Kidney epithelial cell (primary cell): Measurements from ENCODE around the gene TRERF1. TPM values are rescaled to one million over a fixed set of nuclear protein-coding genes. Genes with fewer than 3 reads are reported as not detected.
"Not testable (repeated sequence)": the region's sequence is repeated elsewhere in the genome, so short reads cannot be mapped to it uniquely, and the experiment has no call there.

Experiments used
- DNase-seq: peaks from one replicate; pipeline ENCODE4 v3.0.0-alpha.2; 2010; ENCODE audit warnings: low read depth
- H3K27me3 ChIP-seq: 2 replicates; pipeline ENCODE4 v1.6.0; 2011; ENCODE audit warnings: low read length; ENCODE audit not compliant: control insufficient read depth, insufficient read depth
- H3K36me3 ChIP-seq: 2 replicates; pipeline ENCODE4 v1.5.1; 2011; ENCODE audit warnings: low read length; ENCODE audit not compliant: control insufficient read depth, insufficient read depth
- H3K4me3 ChIP-seq: 2 replicates; pipeline ENCODE4 v1.5.1; 2011; ENCODE audit warnings: low read depth, mild to moderate bottlenecking, control low read depth, low read length
- CTCF ChIP-seq: IDR thresholded peaks from 2 replicates; pipeline ENCODE4 v1.5.1; 2011; ENCODE audit warnings: mild to moderate bottlenecking, moderate library complexity, low read length, control low read depth, inconsistent platforms; ENCODE audit not compliant: insufficient read depth, poor library complexity, severe bottlenecking
- total RNA-seq: library from RNA; depleted of rRNA; stranded (reverse); fragments of >200 nt; gene quantifications from 2 replicates; pipeline ENCODE4 v1.2.3, GENCODE V29; 2015

Gene TRERF1
- total RNA-seq, 1 donor from 2014 or later: 1.4 TPM

GRCh38 chr6:42448391-42448790 is 3.3 kb downstream of the TRERF1 start:
- Histone ChIP-seq H3K36me3 (no peaks in the 10 kb centered on the region), H3K27me3 (no peaks in the 10 kb centered on the region), H3K4me3 (no peak overlapping the region)
- DNase-seq: no peak
- no peak for TF ChIP-seq CTCF

- no peak for TF ChIP-seq CTCF
Observed at GRCh38 chr6:42446996-42447395, 4.7 kb downstream of the TRERF1 start.

GRCh38 chr6:42446370-42446769 is 5.4 kb downstream of the TRERF1 start:
- no peaks in the 10 kb centered on the region for H3K27me3 ChIP-seq
- no peaks in the 10 kb centered on the region for H3K36me3 ChIP-seq
- DNase-seq: no peak
- H3K4me3 ChIP-seq: no peak overlapping the region
- TF ChIP-seq CTCF: no peak

More at GRCh38 chr6:42446996-42447395, 4.7 kb downstream of the TRERF1 start:
- Histone ChIP-seq H3K4me3 (no peak overlapping the region), H3K27me3 (no peaks in the 10 kb centered on the region), H3K36me3 (no peaks in the 10 kb centered on the region)
- no peak for DNase-seq

- H3K36me3 ChIP-seq, H3K27me3 ChIP-seq, H3K4me3 ChIP-seq, DNase-seq: not testable (repeated sequence)
Observed at GRCh38 chr6:42445955-42446354, 5.8 kb downstream of the TRERF1 start.

GRCh38 chr6:42443312-42444060 is 8.2 kb downstream of the TRERF1 start:
- no peak for TF ChIP-seq CTCF
- no peaks in the 10 kb centered on the region for H3K36me3 ChIP-seq
- H3K4me3 ChIP-seq: no peak overlapping the region
- H3K27me3 ChIP-seq: no peaks in the 10 kb centered on the region
- DNase-seq: no peak

GRCh38 chr6:42441697-42442081 is 10.0 kb downstream of the TRERF1 start:
- H3K4me3 ChIP-seq: no peak overlapping the region
- no peaks in the 10 kb centered on the region for H3K36me3 ChIP-seq
- no peak for DNase-seq
- no peaks in the 10 kb centered on the region for H3K27me3 ChIP-seq
- no peak for TF ChIP-seq CTCF
